Thymus (tissue), 11 donors: Measurements from ENCODE around the gene ROS1. TPM values are rescaled to one million over a fixed set of nuclear protein-coding genes. Genes with fewer than 3 reads are reported as not detected.
A peak's percentile ranks its signal among the peaks of the same experiment; 100 is the strongest.

ENCODE experiments used
- DNase-seq, 9 donors: peaks; one replicate each; pipeline ENCODE4 v3.0.0-alpha.2; 2013; ENCODE audit warnings: low spot score in 9 of 9, low read depth in 6 of 9, missing footprints in 1 of 9
- H3K27ac ChIP-seq, 2 donors: one replicate each; pipeline ENCODE4 v1.5.1; 2013; ENCODE audit warnings: control low read depth in 1 of 2, low read depth in 1 of 2, low read length in 1 of 2, mild to moderate bottlenecking in 1 of 2, moderate library complexity in 1 of 2
- H3K27me3 ChIP-seq, 2 donors: one replicate each; pipeline ENCODE4 v1.5.1; 2013; ENCODE audit warnings: low read length in 1 of 2; ENCODE audit not compliant: control insufficient read depth in 2 of 2, insufficient read depth in 1 of 2
- H3K36me3 ChIP-seq, 2 donors: one replicate each; pipeline ENCODE4 v1.5.1; 2013; ENCODE audit warnings: low read length in 1 of 2, mild to moderate bottlenecking in 1 of 2, moderate library complexity in 1 of 2; ENCODE audit not compliant: control insufficient read depth in 2 of 2, insufficient read depth in 2 of 2
- H3K4me1 ChIP-seq, 2 donors: one replicate each; pipeline ENCODE4 v1.5.1; 2013; ENCODE audit warnings: low read length in 2 of 2; ENCODE audit not compliant: control insufficient read depth in 2 of 2, insufficient read depth in 2 of 2
- H3K4me3 ChIP-seq, 2 donors: one replicate each; pipeline ENCODE4 v1.5.1; 2013; ENCODE audit warnings: low read length in 2 of 2, control low read depth in 1 of 2, mild to moderate bottlenecking in 1 of 2
- H3K9me3 ChIP-seq, 2 donors: one replicate each; pipeline ENCODE4 v1.5.1; 2013; ENCODE audit warnings: low read length in 1 of 2, mild to moderate bottlenecking in 1 of 2; ENCODE audit not compliant: control insufficient read depth in 2 of 2, insufficient read depth in 1 of 2
- WGBS: extraction: QIAGEN DNeasy Blood & Tissue Kit; methylation state at CpG from one replicate; pipeline ENCODE4 v1.1.7; 2013; 5-methylcytosine and 5-hydroxymethylcytosine counted together
- polyA plus RNA-seq: library from polyadenylated mRNA; stranded (reverse); fragments of 200-250 nt; gene quantifications from one replicate; pipeline ENCODE4 v1.2.3, GENCODE V29; 2013
- total RNA-seq: library from RNA; stranded (reverse); fragments of 120-200 nt; gene quantifications from one replicate; pipeline ENCODE4 v1.2.4, GENCODE V29; 2013
- donor health status: healthy.

ROS1 gene
- total and polyA plus RNA-seq, 2 donors, result 0.09 to 0.16 TPM

DNA sequence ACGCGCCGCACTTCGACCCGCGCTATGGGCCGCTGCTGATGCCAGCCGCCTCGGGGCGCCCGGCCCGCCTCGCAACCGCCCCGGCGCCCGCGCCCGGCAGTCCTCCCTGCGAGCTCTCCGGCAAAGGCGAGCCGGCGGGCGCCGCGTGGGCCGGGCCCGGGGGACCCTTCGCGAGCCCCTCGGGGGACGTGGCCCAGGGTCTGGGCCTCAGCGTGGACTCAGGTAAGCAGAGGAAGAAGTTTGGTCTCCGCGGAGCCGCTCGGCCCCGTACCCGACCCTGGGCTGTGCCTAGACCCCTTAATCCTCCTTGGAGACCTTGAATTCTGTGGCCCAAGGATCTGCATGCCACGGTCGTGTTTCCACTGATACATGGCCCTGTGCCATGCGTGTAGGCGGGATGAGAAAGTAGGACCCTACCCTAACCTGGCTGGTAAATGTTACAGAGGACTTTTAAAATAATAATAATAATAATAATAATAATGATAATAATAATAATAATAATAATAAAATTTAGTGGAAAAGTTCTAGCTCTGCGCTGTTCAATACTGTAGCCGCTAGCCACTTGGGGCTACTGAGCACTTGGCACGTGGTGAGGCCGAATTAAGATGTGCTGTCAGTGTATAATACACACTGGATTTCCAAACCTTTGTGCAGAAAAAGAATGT is 154.8 kb downstream of the ROS1 start:
- no peaks in the 10 kb centered on the region for H3K36me3 ChIP-seq
- H3K4me3 ChIP-seq, result no peak overlapping the region
- peaks cover 0 to 4% of the 10 kb centered on the region in 2 donors for H3K9me3 ChIP-seq
- no peak for DNase-seq
- H3K4me1 ChIP-seq, result peaks cover 0 to under 1% of the 10 kb centered on the region in 2 donors
- 5% methylated on average over 48 of the region's 48 CpGs for WGBS
- H3K27ac ChIP-seq, result no peak overlapping the region
- H3K27me3 ChIP-seq, result peaks cover 51 to 77% of the 10 kb centered on the region in 2 donors

DNA sequence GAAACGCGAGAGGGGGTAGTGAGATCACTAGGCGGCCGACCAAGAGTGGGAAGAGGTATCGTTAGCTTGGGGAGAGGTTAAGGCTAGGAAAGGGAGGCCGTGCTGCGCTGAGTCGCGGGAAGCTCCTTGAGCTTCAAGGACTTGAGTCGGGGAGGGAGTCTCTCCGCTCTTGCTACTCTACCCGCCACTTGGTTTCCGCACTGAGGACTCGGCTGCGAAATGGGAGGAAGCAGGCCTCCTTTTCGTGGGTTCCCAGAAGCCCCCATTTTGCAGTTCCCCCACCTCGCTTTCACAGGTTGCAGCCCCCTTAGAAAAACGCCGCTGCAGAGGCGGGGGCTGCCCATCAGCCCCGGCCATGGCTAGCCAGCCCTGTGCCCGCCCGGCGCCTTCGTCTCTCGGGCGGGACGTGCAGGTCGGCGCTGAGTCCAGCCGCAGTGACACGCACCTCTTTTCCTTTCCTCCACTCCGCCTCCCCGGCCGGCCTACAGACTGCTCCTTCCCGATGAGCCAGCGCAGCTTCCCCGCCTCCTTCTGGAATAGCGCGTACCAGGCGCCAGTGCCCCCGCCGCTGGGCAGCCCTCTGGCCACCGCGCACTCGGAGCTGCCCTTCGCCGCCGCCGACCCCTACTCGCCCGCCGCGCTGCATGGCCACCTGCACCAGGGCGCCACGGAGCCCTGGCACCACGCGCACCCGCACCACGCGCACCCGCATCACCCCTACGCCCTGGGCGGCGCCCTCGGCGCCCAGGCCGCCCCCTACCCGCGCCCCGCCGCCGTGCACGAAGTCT is 155.5 kb downstream of the ROS1 start:
- Histone ChIP-seq H3K27ac (no peak overlapping the region), H3K9me3 (peaks cover 0 to 4% of the 10 kb centered on the region in 2 donors), H3K36me3 (no peaks in the 10 kb centered on the region), H3K4me3 (no peak overlapping the region), H3K27me3 (peaks cover 57 to 83% of the 10 kb centered on the region in 2 donors), H3K4me1 (peaks cover 0 to 6% of the 10 kb centered on the region in 2 donors)
- WGBS, result 4% methylated on average over 74 of the region's 74 CpGs
- no peak for DNase-seq

DNA sequence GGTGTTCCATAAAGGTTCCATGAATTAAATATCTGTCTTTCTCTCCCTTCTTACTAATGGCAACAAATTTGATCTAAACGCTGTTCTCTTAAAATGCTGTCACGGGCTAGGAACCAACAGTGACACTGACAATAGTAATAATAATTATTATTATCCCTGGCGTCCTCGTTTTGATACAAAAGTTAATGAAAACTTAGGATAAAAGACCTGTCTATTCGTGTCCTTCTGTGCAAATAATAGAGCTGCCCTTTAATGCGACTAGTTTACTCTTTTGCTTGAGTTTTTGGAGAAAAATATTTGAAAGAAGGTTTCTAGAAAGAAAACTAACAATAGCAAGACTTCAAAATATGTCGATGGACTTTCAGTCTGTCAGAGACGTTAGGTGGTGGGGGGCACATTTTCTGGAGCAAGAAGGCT is 156.1 kb downstream of the ROS1 start:
- WGBS, result 7% methylated on average over 8 of the region's 8 CpGs
- no peak for DNase-seq
- H3K27ac ChIP-seq, result no peak overlapping the region
- peaks cover 61 to 87% of the 10 kb centered on the region in 2 donors for H3K27me3 ChIP-seq
- no peaks in the 10 kb centered on the region for H3K36me3 ChIP-seq
- H3K9me3 ChIP-seq, result peaks cover 0 to 4% of the 10 kb centered on the region in 2 donors
- H3K4me3 ChIP-seq, result no peak overlapping the region
- peaks cover 0 to 10% of the 10 kb centered on the region in 2 donors for H3K4me1 ChIP-seq

DNA sequence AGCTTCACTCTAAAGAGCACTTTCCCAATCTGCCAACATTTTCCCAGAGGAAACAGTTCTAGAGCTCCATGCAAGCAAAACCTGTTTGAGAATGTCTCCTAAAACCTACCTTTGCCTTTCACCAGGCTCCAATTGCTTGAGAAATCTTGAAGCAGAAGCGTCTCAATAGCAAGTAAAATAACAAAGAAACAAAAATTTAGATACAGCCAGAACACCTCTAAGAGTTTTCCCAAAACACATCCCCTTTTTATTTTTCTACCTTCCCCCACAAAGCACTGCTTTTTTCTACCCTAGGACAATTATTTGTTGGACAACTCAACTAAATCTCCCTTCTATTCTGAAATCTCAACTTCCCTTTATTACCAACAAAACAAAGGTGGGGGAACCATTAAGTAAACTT is 156.8 kb downstream of the ROS1 start:
- no peaks in the 10 kb centered on the region for H3K36me3 ChIP-seq
- H3K9me3 ChIP-seq, result peaks cover 0 to 7% of the 10 kb centered on the region in 2 donors
- H3K4me3 ChIP-seq, result no peak overlapping the region
- H3K4me1 ChIP-seq, result peaks cover 0 to 11% of the 10 kb centered on the region in 2 donors
- no peak overlapping the region for H3K27ac ChIP-seq
- H3K27me3 ChIP-seq, result peaks cover 68 to 92% of the 10 kb centered on the region in 2 donors
- DNase-seq, result no peak
- WGBS, result 16% methylated on average over 1 of the region's 1 CpG

DNA sequence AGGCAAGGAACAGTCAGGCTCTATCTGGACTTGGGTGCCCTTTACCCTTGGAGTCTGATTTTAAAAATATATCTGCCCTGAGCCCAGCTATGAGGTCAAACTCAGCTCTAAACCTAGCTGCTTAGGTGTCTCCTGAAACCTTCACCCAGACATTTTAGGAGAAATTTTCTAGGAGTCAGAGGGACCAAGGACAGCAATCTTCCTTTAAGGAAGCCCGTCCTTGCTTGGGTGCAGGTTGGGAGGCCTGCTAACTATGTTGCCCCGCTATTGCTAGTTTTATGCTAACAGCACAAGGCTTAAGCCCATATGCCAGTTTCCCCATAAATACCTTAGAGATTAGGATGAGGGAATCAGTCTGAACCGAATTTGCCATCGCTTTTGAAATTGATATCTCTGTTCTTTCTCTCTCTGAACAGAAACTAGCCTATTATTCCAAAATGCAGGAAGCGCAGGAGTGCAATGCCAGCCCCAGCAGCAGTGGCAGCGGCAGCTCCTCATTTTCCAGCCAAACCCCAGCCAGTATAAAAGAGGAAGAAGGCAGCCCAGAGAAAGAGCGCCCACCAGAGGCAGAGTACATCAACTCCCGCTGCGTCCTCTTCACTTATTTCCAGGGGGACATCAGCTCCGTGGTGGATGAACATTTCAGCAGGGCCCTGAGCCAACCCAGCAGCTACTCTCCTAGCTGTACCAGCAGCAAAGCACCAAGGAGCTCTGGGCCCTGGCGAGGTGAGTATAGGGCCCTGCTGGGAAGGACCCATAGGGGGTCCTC is 157.8 kb downstream of the ROS1 start:
- Histone ChIP-seq H3K4me3 (no peak overlapping the region), H3K27ac (no peak overlapping the region), H3K9me3 (peaks cover 2 to 14% of the 10 kb centered on the region in 2 donors), H3K27me3 (peaks cover 74 to 97% of the 10 kb centered on the region in 2 donors), H3K4me1 (peaks cover 0 to 11% of the 10 kb centered on the region in 2 donors), H3K36me3 (no peaks in the 10 kb centered on the region)
- no peak for DNase-seq
- WGBS, result 9% methylated on average over 11 of the region's 11 CpGs

DNA sequence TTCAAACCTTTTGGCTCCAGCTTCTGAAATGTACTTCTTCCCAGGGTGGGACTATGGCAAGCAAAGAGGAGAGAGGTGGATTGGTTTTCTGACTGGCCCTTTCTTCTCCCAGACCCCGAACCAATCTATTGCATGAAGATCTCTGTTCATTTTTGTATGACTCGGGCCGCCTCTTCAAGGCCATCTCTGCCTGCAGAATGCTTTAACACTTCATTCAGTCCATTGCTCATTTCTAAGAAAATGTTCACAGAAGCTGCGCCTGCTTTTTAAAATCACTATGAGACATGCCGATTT is 158.7 kb downstream of the ROS1 start:
- H3K4me1 ChIP-seq, result peaks cover 0 to 11% of the 10 kb centered on the region in 2 donors
- no peak overlapping the region for H3K4me3 ChIP-seq
- H3K27ac ChIP-seq, result no peak overlapping the region
- peaks cover 2 to 14% of the 10 kb centered on the region in 2 donors for H3K9me3 ChIP-seq
- no peak for DNase-seq
- no peaks in the 10 kb centered on the region for H3K36me3 ChIP-seq
- H3K27me3 ChIP-seq, result peaks cover 78 to 98% of the 10 kb centered on the region in 2 donors
- 16% methylated on average over 5 of the region's 5 CpGs for WGBS

DNA sequence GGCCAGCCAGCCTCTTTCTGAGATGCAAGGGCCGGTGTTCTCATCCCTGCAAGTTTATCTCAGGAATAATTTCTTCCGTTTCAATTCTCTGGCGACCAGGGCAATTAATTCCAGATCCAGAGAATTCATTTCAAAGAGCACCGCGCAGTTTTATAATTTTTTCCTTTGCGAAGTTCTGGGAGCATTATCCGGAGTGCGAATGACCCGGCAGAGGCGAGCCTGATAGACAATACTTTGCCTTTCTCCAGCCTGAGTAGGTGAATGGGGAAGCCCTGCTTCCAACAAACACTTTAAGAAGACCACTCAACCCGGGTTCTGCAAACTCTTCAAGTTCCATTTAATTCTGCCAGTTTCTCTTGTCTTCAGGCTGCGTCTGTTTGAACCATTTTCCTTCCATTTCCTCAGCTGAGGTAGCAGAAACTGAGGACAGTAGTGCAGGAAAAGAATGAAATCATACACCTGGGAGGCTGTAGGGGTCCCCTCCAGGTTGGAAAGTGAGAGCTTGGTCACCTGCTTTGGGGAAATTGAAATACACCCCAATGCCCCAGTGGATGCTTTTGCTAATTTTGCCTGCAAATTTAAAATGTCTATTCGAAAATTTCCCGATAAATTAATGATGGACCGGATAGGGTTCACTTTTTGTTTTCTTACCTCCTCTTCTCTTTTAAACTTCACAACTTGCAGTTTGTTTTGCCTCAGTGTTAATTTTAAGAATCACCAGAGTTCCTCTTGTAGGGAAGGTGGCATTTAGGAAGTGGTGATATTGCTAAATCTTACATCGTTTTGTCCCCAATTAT is 159.3 kb downstream of the ROS1 start:
- Histone ChIP-seq H3K27ac (no peak overlapping the region), H3K4me1 (peaks cover 0 to 11% of the 10 kb centered on the region in 2 donors), H3K36me3 (no peaks in the 10 kb centered on the region), H3K9me3 (peaks cover 2 to 14% of the 10 kb centered on the region in 2 donors), H3K4me3 (no peak overlapping the region), H3K27me3 (peaks cover 78 to 97% of the 10 kb centered on the region in 2 donors)
- DNase-seq, result no peak
- 12% methylated on average over 16 of the region's 16 CpGs for WGBS

DNA sequence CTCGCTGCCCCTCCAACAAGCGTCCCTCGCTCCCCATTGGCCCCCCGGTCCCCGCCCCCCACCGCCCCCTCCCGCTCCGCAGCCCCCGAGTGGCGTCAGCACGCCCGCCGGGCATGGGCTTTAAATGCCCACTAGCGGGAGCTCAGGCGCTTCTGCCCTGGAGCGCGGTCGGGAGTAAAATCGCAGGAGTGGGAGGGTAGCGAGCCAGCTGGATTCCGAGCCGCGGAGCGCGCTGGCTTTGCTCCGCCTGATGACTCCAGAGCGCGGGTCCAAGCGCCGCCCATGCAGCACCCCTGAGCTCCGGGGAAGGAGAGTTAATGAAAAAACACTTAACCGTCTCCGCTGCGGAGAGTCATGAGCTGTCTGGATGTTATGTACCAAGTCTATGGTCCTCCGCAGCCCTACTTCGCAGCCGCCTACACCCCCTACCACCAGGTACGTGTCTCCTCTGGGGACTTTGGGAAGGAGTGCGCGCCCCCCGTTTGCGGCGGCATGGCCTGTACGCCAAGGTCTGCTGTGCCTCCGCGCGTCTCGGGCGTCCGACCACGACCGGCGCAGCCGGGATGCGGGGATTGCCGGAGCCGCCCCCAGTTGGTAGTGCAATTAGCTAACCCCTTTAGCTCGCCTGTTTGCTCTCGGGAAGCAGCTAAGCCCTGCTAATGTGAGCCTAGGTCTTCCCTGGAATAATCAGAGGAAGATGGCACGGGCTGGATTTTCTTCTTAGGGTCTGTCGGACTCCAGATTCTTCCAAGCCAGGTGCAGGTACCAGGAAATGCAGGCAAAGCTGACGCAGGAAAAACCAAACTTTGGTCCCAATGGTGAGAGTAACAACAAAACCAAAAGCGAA is 160.1 kb downstream of the ROS1 start, which contains the start of gene VGLL2:
TSS of gene VGLL2 (plus strand) at position 149 of the 847 bp plus-strand sequence. CDS start at position 355, 206 bp downstream.
- DNase-seq, result no peak
- peaks cover 71 to 93% of the 10 kb centered on the region in 2 donors for H3K27me3 ChIP-seq
- peaks cover 2 to 14% of the 10 kb centered on the region in 2 donors for H3K9me3 ChIP-seq
- peaks cover 0 to 11% of the 10 kb centered on the region in 2 donors for H3K4me1 ChIP-seq
- 2% methylated on average over 63 of the region's 63 CpGs for WGBS
- no peaks in the 10 kb centered on the region for H3K36me3 ChIP-seq
- H3K27ac ChIP-seq, result no peak within 1 kb of the TSS
- peak within 1 kb of the TSS; percentile 13 to 14 for H3K4me3 ChIP-seq
